GM18502 (cell line): ENCODE measurements around the gene CFAP43.

ENCODE experiments used
- ATAC-seq: cut with Tn5 transposase; IDR thresholded peaks from one replicate; pipeline ENCODE4 v1.9.1; 2021; ENCODE audit warnings: mild to moderate bottlenecking; ENCODE audit not compliant: unreplicated experiment, poor library complexity

CFAP43 gene

DNA sequence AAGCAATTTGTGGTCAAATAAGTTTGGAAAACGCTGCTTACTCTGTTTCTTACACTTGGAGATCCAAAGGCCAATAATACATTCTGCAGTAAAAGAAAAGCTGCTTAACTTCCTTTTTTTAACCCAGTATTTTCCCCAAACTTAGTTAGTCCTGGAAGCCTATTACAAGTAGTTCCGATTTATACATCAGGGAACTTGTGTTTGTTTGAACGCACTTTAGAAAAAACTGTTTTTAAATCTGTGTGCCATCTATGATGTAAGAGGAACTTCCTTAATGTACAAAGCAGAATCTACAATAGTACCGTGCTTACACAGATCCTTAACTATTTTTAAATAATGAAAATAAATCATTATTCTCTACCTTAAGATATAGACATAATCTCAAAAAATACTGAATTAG lies 87.2 kb downstream of the CFAP43 start:
- no peak for ATAC-seq

DNA sequence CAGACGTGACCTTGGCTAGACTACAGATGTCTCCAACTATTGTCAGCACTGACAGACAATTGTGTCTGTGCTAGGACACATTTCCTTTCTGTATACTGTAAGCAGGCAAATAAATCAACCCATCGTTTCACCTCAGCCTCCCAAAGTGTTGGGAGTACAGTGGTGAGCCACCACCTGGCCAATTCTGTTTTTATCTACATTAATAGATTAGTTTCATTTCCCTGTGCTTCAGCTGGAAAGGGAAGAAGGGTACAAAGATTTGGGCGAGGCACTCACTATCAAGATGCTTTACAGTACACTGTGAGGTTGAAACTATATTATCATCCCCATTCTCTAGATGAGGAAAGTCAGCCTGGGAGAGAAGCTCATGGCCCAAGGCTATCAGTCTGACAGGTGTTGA lies 88.3 kb downstream of the CFAP43 start:
- ATAC-seq = no peak

DNA sequence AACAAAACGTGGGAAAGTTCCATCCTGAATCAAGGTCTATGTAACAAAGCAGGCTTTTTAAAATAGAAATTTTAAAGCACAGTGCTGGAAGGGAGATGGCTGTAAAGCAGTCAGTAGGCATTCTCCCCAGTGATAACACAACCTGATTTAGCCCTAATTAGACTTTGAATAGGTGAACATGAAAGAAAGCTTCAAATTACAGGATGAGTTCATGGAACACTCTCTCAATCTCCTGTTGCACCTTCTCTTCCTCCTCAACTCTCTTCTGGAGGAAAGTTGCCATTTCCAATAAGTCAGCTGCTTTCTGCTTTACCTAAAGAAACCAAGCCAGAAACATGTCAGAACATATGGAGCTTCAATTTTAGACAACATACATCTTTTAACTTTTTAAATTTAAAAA lies 90.1 kb downstream of the CFAP43 start:
- no peak for ATAC-seq

DNA sequence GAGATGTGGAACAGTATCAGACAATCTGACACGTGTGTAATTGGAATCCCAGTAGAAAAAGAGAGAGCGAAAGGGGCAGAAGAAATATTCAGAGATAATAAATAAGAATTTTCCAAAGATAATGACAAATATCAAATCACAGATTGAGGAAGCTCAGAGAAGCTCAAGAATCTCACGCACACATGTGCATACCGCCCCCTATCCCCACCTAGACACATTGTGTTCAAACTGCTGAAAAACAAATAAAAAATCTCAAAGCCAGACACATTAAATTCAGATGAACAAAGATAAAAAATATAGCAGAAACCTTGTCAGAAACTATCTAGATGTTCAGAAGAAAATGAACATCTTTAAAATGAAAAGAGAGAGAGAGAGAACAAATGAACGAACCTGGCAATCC lies 92.9 kb downstream of the CFAP43 start:
- no peak for ATAC-seq

DNA sequence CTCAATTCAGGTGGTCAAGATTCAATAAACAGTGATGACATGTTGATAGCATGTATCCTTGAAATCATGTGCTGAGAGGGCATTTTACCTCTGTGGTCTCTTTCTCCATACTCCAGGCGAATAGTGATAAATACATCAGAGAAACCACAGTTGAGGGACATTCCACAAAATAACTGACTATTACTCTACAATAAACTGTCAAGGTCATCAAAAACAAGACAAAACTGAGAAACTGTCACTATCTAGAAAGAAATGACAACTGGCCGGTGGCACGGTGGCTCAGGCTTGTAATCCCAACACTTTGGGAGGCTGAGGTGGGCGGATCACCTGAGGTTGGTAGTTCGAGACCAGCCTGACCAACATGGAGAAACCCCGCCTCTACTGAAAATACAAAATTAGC lies 94.0 kb downstream of the CFAP43 start:
- no peak for ATAC-seq

DNA sequence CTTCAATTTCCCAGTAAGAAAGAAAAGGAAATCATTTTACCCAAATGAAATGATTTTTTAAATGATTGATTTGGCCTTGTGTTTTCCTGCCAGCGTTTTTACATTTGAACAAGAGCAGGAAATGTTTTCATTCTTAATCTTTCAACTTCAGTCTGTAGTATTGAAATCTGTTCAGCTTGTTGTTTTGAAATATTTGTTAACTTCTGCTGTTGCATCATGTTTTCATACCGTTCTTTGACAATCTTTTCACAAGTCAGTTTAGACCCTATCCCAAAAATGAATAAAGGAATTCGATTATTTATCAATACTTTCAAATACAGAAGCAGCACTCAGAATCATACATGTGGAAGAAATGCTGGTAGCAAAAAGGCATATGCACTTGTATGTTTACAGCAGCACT lies 102.1 kb downstream of the CFAP43 start:
- no peak for ATAC-seq

DNA sequence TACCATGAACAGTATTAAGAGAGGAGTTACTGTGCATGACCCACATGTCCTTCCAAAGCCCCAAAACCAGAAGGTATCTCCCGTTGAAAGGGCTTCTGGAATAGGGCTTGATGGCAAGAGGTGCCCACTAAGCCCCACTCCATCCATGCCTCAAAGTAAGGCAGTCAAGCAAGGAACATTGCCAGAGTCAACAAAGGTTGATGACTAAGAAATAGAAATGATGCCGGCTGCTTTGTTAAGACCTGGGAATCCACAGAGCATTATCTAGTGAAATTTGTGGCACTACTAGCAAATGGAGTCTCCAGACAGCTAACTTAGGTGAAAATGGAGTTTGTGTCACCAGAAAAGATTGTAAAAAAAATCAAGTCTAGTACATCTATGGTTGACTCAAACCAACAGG lies 104.0 kb downstream of the CFAP43 start:
- no peak for ATAC-seq

DNA sequence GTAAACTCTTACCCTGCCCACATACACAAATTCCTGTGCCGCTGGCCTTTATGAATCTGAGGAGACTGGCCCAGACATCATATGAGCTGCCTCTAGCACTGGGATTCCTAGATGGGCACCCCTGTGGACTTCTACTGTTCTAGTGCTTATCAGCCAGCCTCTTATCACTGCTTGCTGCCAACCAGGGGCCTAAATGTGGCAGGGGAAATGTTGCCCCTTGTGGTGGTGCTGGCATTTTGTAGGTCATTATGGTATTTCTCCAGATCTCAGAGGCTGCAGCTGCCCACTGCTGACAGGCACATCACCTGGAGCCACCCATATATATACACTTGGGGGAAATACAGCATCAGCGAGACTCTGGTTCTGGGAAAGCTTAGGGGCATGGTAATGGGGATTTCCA lies 104.8 kb downstream of the CFAP43 start:
- ATAC-seq = peak; percentile 66

DNA sequence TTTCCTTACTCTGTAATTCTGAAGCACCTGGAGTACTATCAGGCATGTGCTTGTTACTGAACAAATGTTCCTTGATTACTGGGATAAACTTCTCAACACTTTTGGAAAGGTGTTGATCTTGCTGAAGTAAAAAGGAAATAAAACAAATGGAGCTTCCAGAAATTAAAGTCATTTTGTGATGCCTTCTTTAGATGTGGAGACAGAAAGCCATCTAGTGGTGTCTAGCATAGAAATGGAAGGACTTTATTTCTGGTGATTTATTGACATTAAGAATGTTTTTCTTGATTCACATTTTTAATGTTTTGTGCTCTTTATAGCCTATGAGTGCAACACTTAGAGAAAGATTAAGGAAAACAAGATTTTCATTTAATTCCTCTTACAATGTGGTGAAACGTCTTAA lies 108.8 kb downstream of the CFAP43 start:
- no peak for ATAC-seq

DNA sequence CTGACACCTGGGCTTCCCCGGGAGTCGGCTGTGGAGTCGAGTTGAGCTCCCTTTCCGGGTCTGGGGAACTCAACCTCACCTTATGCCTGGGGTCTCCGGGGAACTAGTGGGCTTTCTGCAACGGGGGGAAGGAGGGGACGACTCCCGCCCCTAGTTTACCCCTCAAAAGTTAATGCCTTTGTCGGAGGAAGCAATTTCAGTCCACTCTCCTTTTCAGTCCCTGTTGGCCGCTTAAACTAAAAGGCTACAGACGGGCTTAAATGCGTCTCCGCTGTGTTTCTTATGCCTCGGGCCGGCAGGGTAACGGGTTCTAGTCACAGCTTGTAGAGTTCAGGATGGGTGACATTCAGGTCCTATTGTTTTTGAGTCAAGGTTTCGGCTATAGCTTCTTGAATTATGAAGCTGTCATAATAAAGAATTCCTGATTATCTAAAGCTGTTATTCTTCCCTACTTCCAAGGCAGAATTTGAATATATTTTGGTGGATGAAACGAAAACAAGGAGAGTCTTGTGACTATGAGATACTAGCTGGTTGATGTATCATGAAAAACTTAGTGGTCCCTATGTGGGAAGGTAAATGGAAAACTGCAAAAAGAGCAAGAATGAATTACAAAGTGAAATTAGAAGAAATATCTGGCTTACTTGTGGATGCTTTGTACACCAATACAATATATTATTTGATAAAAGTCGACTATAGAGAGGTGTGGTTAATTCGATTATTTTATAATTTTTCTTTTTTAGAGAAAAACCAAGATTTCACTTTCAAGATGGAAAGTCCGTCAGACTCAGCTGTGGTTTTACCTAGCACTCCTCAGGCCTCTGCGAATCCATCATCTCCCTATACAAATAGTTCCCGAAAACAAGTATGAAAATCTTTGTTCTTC lies 109.7 kb downstream of the CFAP43 start:
- ATAC-seq = no peak

DNA sequence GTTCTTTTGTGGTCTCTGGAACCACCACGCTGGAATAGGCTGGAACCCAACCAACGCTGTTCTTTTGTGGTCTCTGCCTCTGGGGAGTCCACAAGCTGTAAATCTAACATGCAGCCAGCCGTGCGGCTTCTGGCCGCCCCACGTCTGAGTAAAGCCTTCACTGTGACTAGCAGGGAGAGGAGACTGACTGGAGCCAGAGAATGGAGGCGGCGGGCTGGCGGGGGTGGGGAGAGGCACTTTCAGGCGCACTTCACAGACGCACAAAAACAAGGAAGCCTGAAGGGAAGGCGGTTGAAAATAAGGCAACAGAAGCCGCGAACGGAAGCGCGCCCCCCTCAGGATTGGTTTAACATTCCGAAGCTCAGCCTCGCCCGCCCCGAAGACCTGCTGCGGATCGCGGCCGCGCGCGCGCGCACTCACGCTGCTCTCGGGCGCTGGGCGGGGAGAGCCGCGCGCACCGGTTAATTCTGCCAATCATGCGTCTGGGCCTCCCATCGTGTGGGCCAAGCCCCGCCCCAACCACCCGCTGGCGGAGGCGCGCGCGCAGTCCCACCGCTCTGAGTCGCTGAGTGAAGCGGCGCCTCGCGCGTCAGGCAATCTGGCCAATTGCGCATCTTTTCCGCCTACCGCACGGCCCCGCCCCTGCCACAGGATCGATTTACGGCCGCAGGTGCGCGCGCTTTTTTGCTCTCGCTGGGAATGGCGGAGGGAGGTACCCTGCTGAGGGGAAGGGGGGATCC lies 110.5 kb downstream of the CFAP43 start, which contains the start of gene SFR1:
Gene SFR1 (plus strand): TSS at position 687 of the 740 bp plus-strand sequence. CDS start 13 bp downstream, at position 700.
- ATAC-seq = peak; percentile 89

DNA sequence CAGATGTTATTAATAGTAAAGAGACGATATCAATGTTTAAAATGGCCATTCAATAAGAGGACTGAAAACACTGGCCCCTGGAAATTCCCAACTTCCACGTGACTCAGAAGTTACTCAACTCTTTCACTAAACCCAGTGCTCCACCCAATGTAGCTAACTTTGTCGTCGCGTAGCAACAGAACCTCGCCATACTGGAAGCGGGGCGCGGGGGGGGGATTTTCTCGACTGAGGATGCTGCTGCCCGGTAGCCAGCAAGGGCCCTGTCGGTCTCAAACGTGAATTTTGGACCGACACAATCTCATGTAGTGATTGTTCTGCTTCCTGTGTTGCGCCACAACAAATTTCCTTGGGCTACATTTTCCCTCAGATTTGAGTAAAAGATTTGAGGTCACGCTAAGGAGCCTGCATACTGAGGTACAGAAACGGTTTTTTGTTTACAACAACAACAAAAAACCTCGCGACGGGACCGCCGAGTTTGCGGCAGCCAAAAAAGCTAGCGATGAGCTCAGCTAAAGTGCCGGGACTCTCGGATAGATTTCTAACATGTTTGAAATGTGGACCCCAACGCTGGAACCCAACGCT lies 111.2 kb downstream of the CFAP43 start:
- ATAC-seq = peak; percentile 41

DNA sequence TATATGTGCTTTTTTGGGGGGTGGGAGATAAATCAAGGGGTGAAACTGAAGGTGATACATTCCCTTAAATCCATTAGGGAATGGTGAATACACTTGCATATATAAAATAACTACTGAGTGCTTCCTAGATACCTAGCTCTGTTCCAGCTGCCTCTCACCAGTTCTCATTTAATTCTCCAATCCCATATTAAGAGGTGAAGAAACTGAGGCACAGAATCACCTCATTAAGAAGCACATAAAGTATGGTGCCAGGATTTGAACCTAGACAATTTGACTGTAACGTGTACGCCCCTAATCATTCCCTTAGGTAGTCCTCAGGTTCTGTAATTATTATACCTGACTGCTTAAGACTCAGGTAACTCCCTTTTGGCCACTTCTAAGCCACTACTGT lies 111.7 kb downstream of the CFAP43 start:
- ATAC-seq = no peak

DNA sequence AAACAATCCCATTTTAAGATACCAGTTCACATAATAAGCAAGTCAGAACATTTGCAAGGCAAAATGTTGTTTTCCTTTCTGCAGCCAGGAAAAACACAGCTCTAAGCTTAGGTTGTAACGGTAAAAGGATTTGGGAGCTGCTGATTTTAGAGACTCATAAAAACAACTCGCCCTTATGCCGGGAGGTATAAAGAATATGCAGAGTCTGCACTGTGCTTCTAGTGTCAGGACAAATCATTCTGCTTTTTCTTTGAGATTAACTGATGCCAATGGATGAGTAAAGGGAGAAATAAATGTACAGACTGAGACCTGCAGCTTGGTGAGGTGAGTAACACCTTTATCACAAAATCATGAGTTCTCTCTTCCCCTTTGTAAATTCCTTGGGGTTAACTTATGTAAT lies 112.2 kb downstream of the CFAP43 start:
- ATAC-seq = no peak

DNA sequence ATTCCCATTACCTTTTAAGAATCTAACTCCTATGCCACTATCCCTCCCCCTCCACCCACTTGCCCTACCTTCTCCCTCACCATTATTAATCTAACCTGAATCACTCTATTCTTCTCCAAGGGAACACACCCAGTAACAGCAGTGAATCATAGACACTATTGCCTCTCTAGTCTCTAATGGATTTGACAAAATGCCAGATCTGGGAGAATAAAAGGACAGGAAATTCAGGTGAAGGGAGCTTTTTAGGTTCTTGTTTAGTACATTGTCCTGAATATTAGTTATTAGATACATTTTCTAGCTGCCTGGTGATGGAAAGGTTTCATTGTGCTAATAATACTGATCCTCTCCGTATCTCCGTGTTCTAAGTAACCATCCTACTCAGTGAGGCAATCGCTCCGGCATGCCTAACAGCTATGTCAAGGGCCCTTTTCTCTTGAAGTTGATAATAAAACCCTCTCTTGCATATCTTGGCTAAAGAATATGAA lies 114.3 kb downstream of the CFAP43 start:
- no peak for ATAC-seq

DNA sequence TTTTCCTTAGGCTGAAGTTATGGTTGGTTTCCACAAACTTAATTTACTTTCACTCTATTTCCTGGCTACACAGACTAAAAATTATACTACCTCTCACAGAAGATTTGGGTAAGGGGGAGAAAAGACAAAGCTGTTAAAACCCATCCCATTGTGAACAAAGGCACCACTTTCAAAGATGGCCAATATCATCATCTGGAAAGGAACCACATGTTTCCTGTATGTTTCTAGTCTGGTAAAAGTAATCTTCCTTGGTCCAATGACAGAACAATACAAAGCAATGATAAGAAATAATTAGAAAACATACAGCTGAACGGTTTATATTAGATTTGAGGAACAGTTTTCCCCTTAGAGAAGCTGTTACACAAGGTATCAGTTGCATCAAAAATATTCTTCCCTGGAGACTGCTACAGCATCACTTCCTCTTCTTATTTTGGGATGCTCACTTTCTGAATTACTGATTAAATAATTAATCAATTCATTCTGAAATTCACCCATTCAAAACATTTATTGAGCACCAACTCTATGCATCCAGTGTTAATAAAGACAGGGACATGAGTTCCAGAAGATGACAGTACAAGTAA lies 118.7 kb downstream of the CFAP43 start:
- no peak for ATAC-seq

DNA sequence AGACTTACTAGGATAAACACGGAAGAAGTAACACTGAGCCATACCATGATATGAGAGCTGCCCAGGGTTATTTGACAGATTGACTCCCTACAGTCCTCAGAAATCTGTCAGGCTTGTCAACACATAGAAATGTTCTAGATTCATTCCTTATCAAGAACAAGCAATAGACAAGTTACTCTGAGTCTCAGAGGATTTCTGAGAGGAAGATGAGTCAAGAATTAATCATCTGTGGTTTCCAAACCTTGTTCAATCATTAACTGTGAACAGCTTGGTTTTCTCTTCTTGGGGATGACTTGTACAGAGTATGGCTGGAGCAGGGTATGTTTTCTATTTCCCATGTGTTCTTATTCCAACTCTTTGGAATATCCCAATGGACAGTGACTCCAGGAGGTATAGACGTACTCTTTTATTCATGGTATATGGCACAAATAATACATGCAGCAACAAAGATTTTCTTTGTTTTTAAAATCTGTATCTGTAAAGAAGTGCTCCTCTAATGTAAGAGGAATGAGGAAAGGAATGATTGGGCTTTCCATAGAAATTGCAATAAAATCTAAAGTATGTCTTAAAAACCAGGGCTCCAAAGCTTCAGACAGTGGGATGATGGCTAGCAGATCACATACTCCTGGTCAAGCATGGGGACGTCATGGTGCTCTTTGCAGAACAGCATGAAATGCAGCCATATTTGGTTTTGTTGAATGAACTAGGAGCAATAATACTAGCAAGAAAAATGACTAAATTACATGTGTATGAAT lies 122.1 kb downstream of the CFAP43 start:
- ATAC-seq = no peak

DNA sequence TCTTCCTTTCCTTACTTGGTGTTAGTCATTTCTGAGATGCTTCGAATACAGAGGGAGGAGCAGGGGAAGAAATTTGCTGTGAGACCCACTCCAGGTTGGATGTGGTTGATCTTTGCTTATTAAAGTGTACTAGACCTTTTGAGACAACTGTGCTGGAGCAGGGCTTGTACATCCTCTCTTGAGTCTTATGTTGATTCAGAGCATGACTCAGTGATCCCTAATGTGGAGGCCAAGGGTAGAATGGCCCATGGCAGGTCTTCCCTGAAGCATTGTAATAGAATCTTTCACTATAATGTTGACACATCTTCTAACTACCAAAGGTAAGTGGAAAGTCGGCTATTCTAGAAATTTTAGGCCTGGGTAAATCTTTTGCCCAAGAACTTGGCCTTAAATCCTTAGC lies 127.2 kb downstream of the CFAP43 start:
- no peak for ATAC-seq

DNA sequence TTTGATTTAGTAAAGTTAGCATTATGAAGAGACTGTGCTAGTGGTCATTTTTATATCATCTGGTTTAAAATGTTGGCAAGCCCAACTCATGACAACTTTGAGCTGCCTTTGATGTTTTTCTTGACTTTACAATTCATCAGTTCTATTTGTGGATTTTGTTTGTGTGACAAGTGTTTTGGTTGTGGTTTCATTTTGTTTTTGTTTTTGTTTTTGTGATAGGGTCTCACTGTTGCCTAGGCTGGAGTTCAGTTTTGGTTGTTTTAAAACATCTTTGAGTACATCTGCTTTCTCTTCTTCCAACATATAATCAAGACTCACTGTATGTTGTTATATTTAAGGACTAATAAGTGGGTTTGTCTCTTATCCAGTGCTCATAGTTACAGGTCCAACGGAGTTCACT lies 127.7 kb downstream of the CFAP43 start:
- no peak for ATAC-seq

DNA sequence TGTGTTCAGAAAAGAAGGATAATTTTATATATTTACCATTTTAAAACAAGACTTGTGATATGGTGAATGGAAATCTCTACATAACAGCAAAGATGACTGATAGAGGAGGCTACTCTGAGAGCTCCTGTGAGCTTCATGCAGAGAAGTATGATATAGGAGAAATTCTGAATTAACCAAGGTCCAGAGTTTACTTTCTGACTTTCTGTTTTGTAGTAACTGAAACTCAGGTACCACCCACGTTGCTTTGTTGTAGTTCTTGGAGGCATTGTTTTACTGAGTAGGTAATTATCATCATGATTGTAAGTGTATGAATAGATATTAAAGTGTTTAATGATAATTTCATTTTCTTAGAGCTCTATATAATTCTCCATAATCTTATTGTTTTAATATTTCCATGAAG lies 128.2 kb downstream of the CFAP43 start:
- no peak for ATAC-seq
